SK-N-SH (cell line): Measurements from ENCODE around the gene CCDC116. TPM values are rescaled to one million over a fixed set of nuclear protein-coding genes. Genes with fewer than 3 reads are reported as not detected.
A peak's percentile ranks its signal among the peaks of the same experiment; 100 is the strongest.

Experiments used
- CTCF ChIA-PET: fragments of 300-600, 350-600 bp; formaldehyde crosslinking; extraction: SDS; loops from one replicate; lab custom pipeline; 2021; lab: Yijun Ruan, JAX
- POLR2A ChIA-PET: fragments of 350-600 bp; sonication (Branson Sonifier 250); formaldehyde crosslinking; extraction: SDS; loops from one replicate; lab custom pipeline; 2020; ENCODE audit warnings: antibody characterized with exemption, inconsistent platforms; lab: Yijun Ruan, JAX
- DNase-seq: peaks from one replicate; pipeline ENCODE4 v3.0.0; 2012
- H2AFZ ChIP-seq: fragments of 200-600 bp; sonication (generic); 2 replicates; pipeline ENCODE4 v1.8.1; 2016; ENCODE audit warnings: antibody characterized with exemption, mild to moderate bottlenecking, low read depth
- H3F3A ChIP-seq: fragments of 200-600 bp; sonication (generic); replicated peaks from 2 replicates; pipeline ENCODE3; 2016; ENCODE audit warnings: antibody characterized with exemption, mild to moderate bottlenecking; ENCODE audit not compliant: insufficient read depth
- H3K27ac ChIP-seq, 2 experiments: fragments of 200-500 bp in 1 of 2; fragments of 200-600 bp in 1 of 2; sonication (Bioruptor generic) in 1 of 2; sonication (generic), shearing (Covaris generic) in 1 of 2; 2 replicates each; pipeline versions ENCODE4 v1.5.1 to v1.6.1; 2014 to 2016; ENCODE audit warnings: low read depth in 2 of 2, inconsistent platforms in 1 of 2, low read length in 1 of 2, mild to moderate bottlenecking in 1 of 2, mixed read lengths in 1 of 2
- H3K27me3 ChIP-seq: fragments of 200-600 bp; sonication (generic), shearing (Covaris generic); 2 replicates; pipeline ENCODE4 v1.6.1; 2016; ENCODE audit warnings: mixed run types; ENCODE audit not compliant: insufficient read depth
- H3K36me3 ChIP-seq, 2 experiments: fragments of 200-500 bp in 1 of 2; fragments of 200-600 bp in 1 of 2; sonication (Bioruptor generic) in 1 of 2; sonication (generic) in 1 of 2; replicated peaks in 1 of 2; 2 replicates each; pipeline versions ENCODE3 to v1.5.1; 2014 to 2016; ENCODE audit warnings: low read length in 1 of 2, mild to moderate bottlenecking in 1 of 2; ENCODE audit not compliant: insufficient read depth in 2 of 2, control insufficient read depth in 1 of 2
- H3K4me1 ChIP-seq, 2 experiments: fragments of 200-500 bp in 1 of 2; fragments of 200-600 bp in 1 of 2; sonication (Bioruptor generic) in 1 of 2; sonication (generic), shearing (Covaris generic) in 1 of 2; 2 replicates each; pipeline versions ENCODE4 v1.5.1 to v1.6.1; 2014 to 2016; ENCODE audit warnings: low read depth in 1 of 2, low read length in 1 of 2, mixed run types in 1 of 2; ENCODE audit not compliant: insufficient read depth in 2 of 2, control insufficient read depth in 1 of 2
- H3K4me2 ChIP-seq: fragments of 200-600 bp; sonication (generic), shearing (Covaris generic); 2 replicates; pipeline ENCODE4 v1.6.1; 2017; ENCODE audit warnings: mixed run types
- H3K4me3 ChIP-seq, 2 experiments: fragments of 200-500 bp in 1 of 2; fragments of 200-600 bp in 1 of 2; sonication (Bioruptor generic) in 1 of 2; sonication (generic), shearing (Covaris generic) in 1 of 2; 2 replicates each; pipeline versions ENCODE4 v1.5.1 to v1.8.1; 2014 to 2016; ENCODE audit warnings: low read depth in 2 of 2, inconsistent platforms in 1 of 2, low read length in 1 of 2, mild to moderate bottlenecking in 1 of 2, mixed read lengths in 1 of 2, moderate library complexity in 1 of 2
- H3K79me2 ChIP-seq: fragments of 200-600 bp; sonication (generic); 2 replicates; pipeline ENCODE4 v1.8.1; 2017; ENCODE audit warnings: mild to moderate bottlenecking; ENCODE audit not compliant: insufficient read depth
- H3K9ac ChIP-seq: fragments of 200-600 bp; sonication (generic); 2 replicates; pipeline ENCODE4 v1.6.1; 2017; ENCODE audit warnings: mixed run types
- H3K9me2 ChIP-seq: fragments of 200-600 bp; sonication (generic); 2 replicates; pipeline ENCODE4 v1.6.1; 2017; ENCODE audit warnings: mixed run types
- H3K9me3 ChIP-seq: fragments of 200-600 bp; sonication (generic); 2 replicates; pipeline ENCODE4 v1.6.1; 2017; ENCODE audit warnings: mixed run types, mild to moderate bottlenecking, moderate library complexity
- H4K20me1 ChIP-seq: fragments of 200-600 bp; sonication (generic); 2 replicates; pipeline ENCODE4 v1.6.1; 2017; ENCODE audit warnings: mild to moderate bottlenecking, mixed run types; ENCODE audit not compliant: insufficient read depth
- CHD2 ChIP-seq: fragments of 150-350 bp; IDR thresholded peaks from 2 replicates; pipeline ENCODE4 v1.6.1; 2018; ENCODE audit warnings: low read length; ENCODE audit not compliant: partially characterized antibody
- MXI1 ChIP-seq: IDR thresholded peaks from 2 replicates; pipeline ENCODE4 v1.6.1; 2012; ENCODE audit warnings: mild to moderate bottlenecking, low read depth, low read length, improper control_type of control experiment
- PBX3 ChIP-seq: IDR thresholded peaks from 2 replicates; pipeline ENCODE4; 2012
- RCOR1 ChIP-seq: fragments of 150-350 bp; IDR thresholded peaks from 2 replicates; pipeline ENCODE4 v1.6.1; 2017; ENCODE audit warnings: antibody characterized with exemption, low read length
- TAF1 ChIP-seq: IDR thresholded peaks from 2 replicates; pipeline ENCODE4 v1.6.1; 2012; ENCODE audit warnings: low read depth, mild to moderate bottlenecking, low read length, moderate library complexity, borderline replicate concordance
- USF1 ChIP-seq: IDR thresholded peaks from 2 replicates; pipeline ENCODE4 v1.4.0; 2012; ENCODE audit warnings: low read depth, borderline replicate concordance
- WGBS: methylation state at CpG from one replicate; pipeline ENCODE4 v1.1.6; 2017; ENCODE audit warnings: low lambda C conversion rate; 5-methylcytosine and 5-hydroxymethylcytosine counted together
- polyA plus RNA-seq, 3 experiments: library from polyadenylated mRNA; depleted of rRNA; stranded (reverse); fragments of >200 nt; gene quantifications; 2 replicates each; pipeline ENCODE4 v1.2.3, GENCODE V29; 2012

CCDC116 gene
- polyA plus RNA-seq, 1 of the 3 experiments (the other 2 are of a cell fraction): 0.28 TPM

- H3K4me3 ChIP-seq: no peak overlapping the region
- no peak overlapping the region for H2AFZ ChIP-seq
- H3K4me1 ChIP-seq: peaks cover 0 to 3% of the 10 kb centered on the region in 2 experiments; a peak in 1 of 4 replicates
- no peaks in the 10 kb centered on the region for H3K27me3 ChIP-seq
- H3K4me2 ChIP-seq: no peak overlapping the region
- no peak overlapping the region for H3K9ac ChIP-seq
- WGBS: 94% methylated on average over 4 of the region's 4 CpGs
- H4K20me1 ChIP-seq: peaks cover 100% of the 10 kb centered on the region
- H3K36me3 ChIP-seq: peaks cover 2 to 21% of the 10 kb centered on the region in 2 experiments
- ChIA-PET POLR2A (no interaction called here), CTCF (interaction anchor here (0.9 to 1.2 kb wide), 2 partner anchors 12 to 54 kb away, joined by 3 to 4 read pairs; partner anchors contain the start of gene SDF2L1)
- peaks cover 100% of the 10 kb centered on the region for H3K79me2 ChIP-seq
- no peak for DNase-seq
- H3K27ac ChIP-seq: no peak overlapping the region
- H3K9me3 ChIP-seq: no peaks in the 10 kb centered on the region
- TF ChIP-seq PBX3: peak; percentile 18; the same call in 1 of the 2 replicates
- TF ChIP-seq CHD2: no peak
- H3F3A ChIP-seq: peaks cover 3% of the 10 kb centered on the region
- H3K9me2 ChIP-seq: no peaks in the 10 kb centered on the region
These were observed 44.6 kb upstream of the CCDC116 start for GRCh38 chr22:21587803-21588611.

GRCh38 chr22:21589396-21589795, 43.2 kb upstream of the CCDC116 start:
- Histone ChIP-seq H3K9me3 (no peaks in the 10 kb centered on the region), H3F3A (peaks cover 3% of the 10 kb centered on the region), H3K4me2 (no peak overlapping the region), H3K9ac (no peak overlapping the region), H3K27ac (no peak overlapping the region), H2AFZ (no peak overlapping the region), H3K79me2 (peaks cover 100% of the 10 kb centered on the region), H3K4me3 (no peak overlapping the region), H3K4me1 (peaks cover 0 to 3% of the 10 kb centered on the region in 2 experiments; a peak in 1 of 4 replicates), H3K27me3 (no peaks in the 10 kb centered on the region), H4K20me1 (peaks cover 100% of the 10 kb centered on the region), H3K36me3 (peaks cover 16 to 25% of the 10 kb centered on the region in 2 experiments), H3K9me2 (no peaks in the 10 kb centered on the region)
- POLR2A ChIA-PET: no interaction called here
- 100% methylated on average over 6 of the region's 8 CpGs for WGBS
- TF ChIP-seq MXI1: no peak
- TF ChIP-seq TAF1: no peak
- TF ChIP-seq RCOR1: no peak
- TF ChIP-seq USF1: no peak
- DNase-seq: no peak
- CTCF ChIA-PET: no interaction called here
